ENCODE data around the gene NEGR1. TPM values are rescaled to one million over a fixed set of nuclear protein-coding genes. Genes with fewer than 3 reads are reported as not detected.

Gene NEGR1
- total RNA-seq, 1 donor from 2014 or later = 8.6 TPM

DNA sequence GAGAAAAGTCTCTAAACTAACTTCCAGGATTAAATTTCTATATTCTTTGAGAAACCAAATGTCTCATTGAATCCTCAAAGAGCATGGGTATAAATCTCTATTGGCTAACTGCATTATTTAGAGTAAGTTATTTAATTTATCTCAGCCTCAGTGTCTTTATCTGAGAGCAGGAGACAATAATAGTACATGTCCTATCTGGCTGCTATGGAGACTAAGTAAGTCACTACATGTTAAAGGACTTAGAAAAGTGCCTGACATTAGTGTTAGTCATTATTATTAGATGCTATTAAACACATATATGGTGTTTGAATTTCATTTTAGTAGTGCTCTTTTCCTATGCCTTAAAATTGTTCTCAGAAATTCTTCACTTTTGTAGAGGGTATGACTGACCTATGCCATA is 505.2 kb downstream of the NEGR1 start:
- no peak for TF ChIP-seq EZH2 (IDR thresholded peaks at IDR 0.05; ENCODE audit: insufficient read depth, low read length)
- TF ChIP-seq, protein P1, sequence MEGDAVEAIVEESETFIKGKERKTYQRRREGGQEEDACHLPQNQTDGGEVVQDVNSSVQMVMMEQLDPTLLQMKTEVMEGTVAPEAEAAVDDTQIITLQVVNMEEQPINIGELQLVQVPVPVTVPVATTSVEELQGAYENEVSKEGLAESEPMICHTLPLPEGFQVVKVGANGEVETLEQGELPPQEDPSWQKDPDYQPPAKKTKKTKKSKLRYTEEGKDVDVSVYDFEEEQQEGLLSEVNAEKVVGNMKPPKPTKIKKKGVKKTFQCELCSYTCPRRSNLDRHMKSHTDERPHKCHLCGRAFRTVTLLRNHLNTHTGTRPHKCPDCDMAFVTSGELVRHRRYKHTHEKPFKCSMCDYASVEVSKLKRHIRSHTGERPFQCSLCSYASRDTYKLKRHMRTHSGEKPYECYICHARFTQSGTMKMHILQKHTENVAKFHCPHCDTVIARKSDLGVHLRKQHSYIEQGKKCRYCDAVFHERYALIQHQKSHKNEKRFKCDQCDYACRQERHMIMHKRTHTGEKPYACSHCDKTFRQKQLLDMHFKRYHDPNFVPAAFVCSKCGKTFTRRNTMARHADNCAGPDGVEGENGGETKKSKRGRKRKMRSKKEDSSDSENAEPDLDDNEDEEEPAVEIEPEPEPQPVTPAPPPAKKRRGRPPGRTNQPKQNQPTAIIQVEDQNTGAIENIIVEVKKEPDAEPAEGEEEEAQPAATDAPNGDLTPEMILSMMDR (IDR thresholded peaks at IDR 0.05; ENCODE audit: insufficient read depth, low read depth, low read length) = no peak
- no peaks in the 10 kb centered on the region for H3K36me3 ChIP-seq (ENCODE audit: insufficient read depth, low read length)
- no peak overlapping the region for H3K4me2 ChIP-seq (ENCODE audit: low read length)
- peaks cover 3% of the 10 kb centered on the region for H3K4me1 Mint-ChIP-seq (ENCODE audit: low read depth, unreplicated experiment)
- no peaks in the 10 kb centered on the region for H3K36me3 Mint-ChIP-seq (ENCODE audit: low read depth, unreplicated experiment)
- H3K27ac ChIP-seq (ENCODE audit: low read depth, low read length) = no peak overlapping the region
- H3K9me3 ChIP-seq (ENCODE audit: insufficient read depth, low read depth, low read length) = no peaks in the 10 kb centered on the region
- H3K9me3 Mint-ChIP-seq (ENCODE audit: unreplicated experiment) = no peaks in the 10 kb centered on the region
- H3K4me1 ChIP-seq (ENCODE audit: insufficient read depth, low read length) = no peaks in the 10 kb centered on the region
- no peak overlapping the region for H3K4me3 ChIP-seq (ENCODE audit: insufficient read depth, low read depth, low read length)
- no peaks in the 10 kb centered on the region for H3K79me2 ChIP-seq (ENCODE audit: insufficient read depth, low read length)
- H3K27me3 ChIP-seq (ENCODE audit: insufficient read depth, low read length) = no peaks in the 10 kb centered on the region
- H3K9ac ChIP-seq (ENCODE audit: low read length) = no peak overlapping the region
- DNase-seq (ENCODE audit: low read depth) (no peak), FAIRE-seq (no peak)
- H4K20me1 ChIP-seq (ENCODE audit: insufficient read depth, low read length) = no peaks in the 10 kb centered on the region
- H3K4me3 Mint-ChIP-seq (ENCODE audit: unreplicated experiment) = no peak overlapping the region
- no peaks in the 10 kb centered on the region for H3K27me3 Mint-ChIP-seq (ENCODE audit: low read depth, unreplicated experiment)
- no peak overlapping the region for H3K27ac Mint-ChIP-seq (ENCODE audit: unreplicated experiment)
- H2AFZ ChIP-seq (ENCODE audit: low read depth, low read length) = no peak overlapping the region

DNA sequence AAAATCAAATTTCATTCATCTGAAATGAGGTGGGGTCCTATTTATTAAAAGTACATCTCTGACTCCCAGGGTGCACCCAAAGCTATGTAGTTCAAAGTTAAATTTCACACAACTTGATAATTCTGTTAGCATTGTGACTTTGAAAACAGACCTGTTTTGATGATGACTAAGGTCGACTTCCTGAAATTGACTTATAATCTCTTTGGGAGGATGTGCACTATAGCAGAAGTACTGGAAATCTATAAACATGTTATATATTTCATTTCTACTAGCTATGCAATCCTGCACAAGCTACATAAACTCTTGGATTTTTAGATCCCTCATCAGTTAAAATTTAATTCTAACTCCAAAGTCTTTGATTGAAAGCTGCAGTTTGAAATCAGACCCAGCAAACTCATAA is 507.6 kb downstream of the NEGR1 start:
- H3K9me3 Mint-ChIP-seq (ENCODE audit: unreplicated experiment) = no peaks in the 10 kb centered on the region
- Histone ChIP-seq H4K20me1 (ENCODE audit: insufficient read depth, low read length) (no peaks in the 10 kb centered on the region), H3K4me1 (ENCODE audit: insufficient read depth, low read length) (no peaks in the 10 kb centered on the region), H3K27ac (ENCODE audit: low read depth, low read length) (no peak overlapping the region), H3K79me2 (ENCODE audit: insufficient read depth, low read length) (no peaks in the 10 kb centered on the region), H3K27me3 (ENCODE audit: insufficient read depth, low read length) (no peaks in the 10 kb centered on the region), H3K36me3 (ENCODE audit: insufficient read depth, low read length) (no peaks in the 10 kb centered on the region), H3K9ac (ENCODE audit: low read length) (no peak overlapping the region), H3K4me2 (ENCODE audit: low read length) (no peak overlapping the region), H3K9me3 (ENCODE audit: insufficient read depth, low read depth, low read length) (no peaks in the 10 kb centered on the region), H3K4me3 (ENCODE audit: insufficient read depth, low read depth, low read length) (no peak overlapping the region), H2AFZ (ENCODE audit: low read depth, low read length) (no peak overlapping the region)
- no peak overlapping the region for H3K4me3 Mint-ChIP-seq (ENCODE audit: unreplicated experiment)
- no peak for FAIRE-seq
- no peaks in the 10 kb centered on the region for H3K27me3 Mint-ChIP-seq (ENCODE audit: low read depth, unreplicated experiment)
- TF ChIP-seq, protein P1 (IDR thresholded peaks at IDR 0.05; ENCODE audit: insufficient read depth, low read depth, low read length) = no peak
- no peak for TF ChIP-seq EZH2 (IDR thresholded peaks at IDR 0.05; ENCODE audit: insufficient read depth, low read length)
- H3K27ac Mint-ChIP-seq (ENCODE audit: unreplicated experiment) = no peak overlapping the region
- no peak for DNase-seq (ENCODE audit: low read depth)
- no peaks in the 10 kb centered on the region for H3K36me3 Mint-ChIP-seq (ENCODE audit: low read depth, unreplicated experiment)
- H3K4me1 Mint-ChIP-seq (ENCODE audit: low read depth, unreplicated experiment) = no peaks in the 10 kb centered on the region

DNA sequence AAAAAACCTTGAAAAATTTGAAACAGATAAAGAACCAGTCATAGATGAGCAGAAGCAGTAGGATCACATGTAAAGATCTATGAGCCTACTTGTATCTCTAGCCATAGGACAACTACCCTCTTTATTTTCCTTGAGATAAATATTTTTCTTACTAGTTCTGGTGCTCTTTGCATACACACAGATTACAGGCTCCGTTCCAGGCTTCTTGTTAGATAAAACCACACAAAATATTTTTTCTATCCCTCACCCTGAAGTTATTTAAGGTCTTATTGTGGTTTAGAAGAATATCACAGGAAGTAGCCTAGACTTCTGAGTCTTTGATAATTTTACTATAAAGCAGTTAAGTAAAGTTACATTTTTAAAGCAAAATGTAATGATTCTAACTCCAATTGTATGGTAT is 512.2 kb downstream of the NEGR1 start:
- no peak overlapping the region for H2AFZ ChIP-seq (ENCODE audit: low read depth, low read length)
- H3K36me3 ChIP-seq (ENCODE audit: insufficient read depth, low read length) = no peaks in the 10 kb centered on the region
- no peaks in the 10 kb centered on the region for H4K20me1 ChIP-seq (ENCODE audit: insufficient read depth, low read length)
- no peak overlapping the region for H3K4me3 ChIP-seq (ENCODE audit: insufficient read depth, low read depth, low read length)
- Mint-ChIP-seq H3K4me1 (ENCODE audit: low read depth, unreplicated experiment) (no peaks in the 10 kb centered on the region), H3K9me3 (ENCODE audit: unreplicated experiment) (no peaks in the 10 kb centered on the region), H3K27ac (ENCODE audit: unreplicated experiment) (no peak overlapping the region), H3K36me3 (ENCODE audit: low read depth, unreplicated experiment) (no peaks in the 10 kb centered on the region), H3K27me3 (ENCODE audit: low read depth, unreplicated experiment) (no peaks in the 10 kb centered on the region), H3K4me3 (ENCODE audit: unreplicated experiment) (no peak overlapping the region)
- peak overlapping the region; percentile 34 for H3K4me2 ChIP-seq (ENCODE audit: low read length)
- TF ChIP-seq, protein P1 (IDR thresholded peaks at IDR 0.05; ENCODE audit: insufficient read depth, low read depth, low read length) = no peak
- no peak for TF ChIP-seq EZH2 (IDR thresholded peaks at IDR 0.05; ENCODE audit: insufficient read depth, low read length)
- no peaks in the 10 kb centered on the region for H3K4me1 ChIP-seq (ENCODE audit: insufficient read depth, low read length)
- no peaks in the 10 kb centered on the region for H3K27me3 ChIP-seq (ENCODE audit: insufficient read depth, low read length)
- H3K9me3 ChIP-seq (ENCODE audit: insufficient read depth, low read depth, low read length) = no peaks in the 10 kb centered on the region
- DNase-seq (ENCODE audit: low read depth) = peak; percentile 91
- no peak overlapping the region for H3K9ac ChIP-seq (ENCODE audit: low read length)
- H3K79me2 ChIP-seq (ENCODE audit: insufficient read depth, low read length) = no peaks in the 10 kb centered on the region
- peak; percentile 52 for FAIRE-seq
- no peak overlapping the region for H3K27ac ChIP-seq (ENCODE audit: low read depth, low read length)
